ENCODE data around the gene SOX4. TPM values are rescaled to one million over a fixed set of nuclear protein-coding genes. Genes with fewer than 3 reads are reported as not detected.
A peak's percentile ranks its signal among the peaks of the same experiment; 100 is the strongest.
"Not testable (repeated sequence)": the region's sequence is repeated elsewhere in the genome, so short reads cannot be mapped to it uniquely, and the experiment has no call there.

Gene SOX4
- 10 to 100 TPM; 29.6 to 61.4 TPM for total RNA-seq
- 10 to 100 TPM in 1 of 2 donors, 1 to 10 TPM in 1; 8.2 to 10.2 TPM for polyA plus RNA-seq
- long read RNA-seq, donor 1, full-length matches to known transcripts = 660 of 660 reads
- long read RNA-seq, donor 1, partial matches to known transcripts = 0 of 660 reads
- long read RNA-seq, donor 1, other reads (novel, unspliced or antisense) = 0 of 660 reads
- long read RNA-seq, donor 2, full-length matches to known transcripts = 277 of 277 reads
- long read RNA-seq, donor 2, partial matches to known transcripts = 0 of 277 reads
- long read RNA-seq, donor 2, other reads (novel, unspliced or antisense) = 0 of 277 reads
- long read RNA-seq, donor 3, full-length matches to known transcripts = 342 of 342 reads
- long read RNA-seq, donor 3, partial matches to known transcripts = 0 of 342 reads
- long read RNA-seq, donor 3, other reads (novel, unspliced or antisense) = 0 of 342 reads
- long read RNA-seq, donor 4, full-length matches to known transcripts = 254 of 254 reads
- long read RNA-seq, donor 4, partial matches to known transcripts = 0 of 254 reads
- long read RNA-seq, donor 4, other reads (novel, unspliced or antisense) = 0 of 254 reads
- long read RNA-seq, donor 5, full-length matches to known transcripts = 894 of 894 reads
- long read RNA-seq, donor 5, partial matches to known transcripts = 0 of 894 reads
- long read RNA-seq, donor 5, other reads (novel, unspliced or antisense) = 0 of 894 reads

DNA sequence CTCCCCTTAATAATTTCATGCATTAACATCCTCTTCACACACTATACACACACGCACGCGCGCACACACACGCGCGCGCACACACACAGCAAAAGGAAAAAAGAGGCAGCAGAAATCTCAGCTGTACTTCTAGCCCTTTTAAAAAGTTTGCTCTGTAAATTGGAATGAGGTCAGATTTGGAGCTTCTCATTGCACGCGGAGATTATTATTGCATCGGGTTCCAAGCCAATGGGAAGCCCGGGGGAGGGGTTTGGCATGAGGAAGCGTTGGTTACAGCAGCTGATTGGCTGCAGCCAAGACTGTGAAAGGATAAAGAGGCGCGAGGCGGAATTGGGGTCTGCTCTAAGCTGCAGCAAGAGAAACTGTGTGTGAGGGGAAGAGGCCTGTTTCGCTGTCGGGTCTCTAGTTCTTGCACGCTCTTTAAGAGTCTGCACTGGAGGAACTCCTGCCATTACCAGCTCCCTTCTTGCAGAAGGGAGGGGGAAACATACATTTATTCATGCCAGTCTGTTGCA lies at the start of gene SOX4:
Gene SOX4 (plus strand): TSS at position 340 of the 515 bp plus-strand sequence. CDS start 784 bp downstream, outside the sequence.
- Histone ChIP-seq H3K27me3 (ENCODE audit: control insufficient read depth in 3 of 3, insufficient read depth in 3 of 3, low read length in 2 of 3) (no peaks in the 10 kb centered on the region), H3K4me1 (ENCODE audit: control insufficient read depth in 5 of 5, insufficient read depth in 5 of 5, low read length in 5 of 5) (peaks cover 0 to 15% (median 0%) of the 10 kb centered on the region in 5 donors), H3K27ac (ENCODE audit: low read depth in 1 of 2, low read length in 1 of 2) (peak within 1 kb of the TSS; percentile 88 to 98), H3K36me3 (ENCODE audit: control insufficient read depth in 4 of 4, insufficient read depth in 4 of 4, low read length in 4 of 4) (peaks cover 0 to 20% (median 3%) of the 10 kb centered on the region in 4 donors), H3K9ac (ENCODE audit: insufficient read depth in 1 of 2, low read length in 2 of 2) (peak within 1 kb of the TSS; percentile 73 to 90), H3K4me3 (peak within 1 kb of the TSS; percentile 92), H3K9me3 (ENCODE audit: control insufficient read depth in 4 of 4, insufficient read depth in 3 of 4, low read length in 3 of 4) (no peaks in the 10 kb centered on the region)
- WGBS, 2 donors = 0 to 1% methylated on average over 19 of the region's 19 CpGs
- TF ChIP-seq, protein P1, sequence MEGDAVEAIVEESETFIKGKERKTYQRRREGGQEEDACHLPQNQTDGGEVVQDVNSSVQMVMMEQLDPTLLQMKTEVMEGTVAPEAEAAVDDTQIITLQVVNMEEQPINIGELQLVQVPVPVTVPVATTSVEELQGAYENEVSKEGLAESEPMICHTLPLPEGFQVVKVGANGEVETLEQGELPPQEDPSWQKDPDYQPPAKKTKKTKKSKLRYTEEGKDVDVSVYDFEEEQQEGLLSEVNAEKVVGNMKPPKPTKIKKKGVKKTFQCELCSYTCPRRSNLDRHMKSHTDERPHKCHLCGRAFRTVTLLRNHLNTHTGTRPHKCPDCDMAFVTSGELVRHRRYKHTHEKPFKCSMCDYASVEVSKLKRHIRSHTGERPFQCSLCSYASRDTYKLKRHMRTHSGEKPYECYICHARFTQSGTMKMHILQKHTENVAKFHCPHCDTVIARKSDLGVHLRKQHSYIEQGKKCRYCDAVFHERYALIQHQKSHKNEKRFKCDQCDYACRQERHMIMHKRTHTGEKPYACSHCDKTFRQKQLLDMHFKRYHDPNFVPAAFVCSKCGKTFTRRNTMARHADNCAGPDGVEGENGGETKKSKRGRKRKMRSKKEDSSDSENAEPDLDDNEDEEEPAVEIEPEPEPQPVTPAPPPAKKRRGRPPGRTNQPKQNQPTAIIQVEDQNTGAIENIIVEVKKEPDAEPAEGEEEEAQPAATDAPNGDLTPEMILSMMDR (IDR thresholded peaks at IDR 0.05; ENCODE audit: control extremely low read depth, extremely low read depth) = no peak
- ATAC-seq (ENCODE audit: insufficient read depth, low FRiP score) (peak; percentile 60), DNase-seq (peak; percentile 99 to 100 (median 100))

DNA sequence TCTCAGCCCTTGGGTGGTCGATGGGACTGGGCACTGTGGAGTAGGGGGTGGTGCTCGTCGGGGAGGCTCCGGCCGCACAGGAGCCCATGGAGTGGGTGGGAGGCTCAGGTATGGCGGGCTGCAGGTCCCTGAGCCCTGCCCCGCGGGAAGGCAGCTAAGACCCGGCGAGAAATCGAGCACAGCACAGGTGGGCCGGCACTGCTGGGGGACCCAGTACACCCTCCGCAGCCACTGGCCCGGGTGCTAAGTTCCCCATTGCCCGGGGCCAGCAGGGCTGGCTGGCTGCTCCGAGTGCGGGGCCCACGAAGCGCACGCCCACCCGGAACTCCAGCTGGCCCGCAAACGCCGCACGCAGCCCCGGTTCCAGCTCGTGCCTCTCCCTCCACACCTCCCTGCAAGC lies 41.3 kb upstream of the SOX4 start:
- H3K27me3 ChIP-seq (ENCODE audit: control insufficient read depth in 3 of 3, insufficient read depth in 3 of 3, low read length in 2 of 3); ATAC-seq (ENCODE audit: insufficient read depth, low FRiP score); DNase-seq; H3K4me3 ChIP-seq; H3K27ac ChIP-seq (ENCODE audit: low read depth in 1 of 2, low read length in 1 of 2); H3K4me1 ChIP-seq (ENCODE audit: control insufficient read depth in 5 of 5, insufficient read depth in 5 of 5, low read length in 5 of 5); H3K36me3 ChIP-seq (ENCODE audit: control insufficient read depth in 4 of 4, insufficient read depth in 4 of 4, low read length in 4 of 4); H3K9ac ChIP-seq (ENCODE audit: insufficient read depth in 1 of 2, low read length in 2 of 2); H3K9me3 ChIP-seq (ENCODE audit: control insufficient read depth in 4 of 4, insufficient read depth in 3 of 4, low read length in 3 of 4): not testable (repeated sequence)
- 95 to 96% methylated on average over 23 to 27 of the region's 27 CpGs for WGBS, 2 donors

DNA sequence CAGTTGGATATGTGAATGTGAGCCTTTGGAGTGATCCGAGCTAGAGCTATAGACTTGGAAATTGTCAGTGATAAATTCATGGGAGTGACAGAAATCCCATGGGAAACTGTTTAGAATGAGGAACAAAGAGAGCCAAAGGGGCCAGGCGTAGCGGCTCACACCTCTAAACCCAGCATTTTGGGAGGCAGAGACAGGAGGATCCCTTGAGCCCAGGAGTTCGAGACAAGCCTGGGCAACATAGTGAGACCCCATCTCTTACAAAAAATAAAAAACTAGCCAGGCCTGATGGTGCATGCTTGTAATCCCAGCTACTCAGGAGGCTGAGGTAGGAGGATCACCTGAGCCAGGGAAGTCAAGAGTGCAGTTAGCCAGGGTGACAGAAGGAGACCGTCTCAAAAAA lies 39.3 kb upstream of the SOX4 start:
- Histone ChIP-seq H3K4me3 (no peak overlapping the region), H3K9me3 (ENCODE audit: control insufficient read depth in 4 of 4, insufficient read depth in 3 of 4, low read length in 3 of 4) (peaks cover 0 to 2% (median 0%) of the 10 kb centered on the region in 4 donors), H3K9ac (ENCODE audit: insufficient read depth in 1 of 2, low read length in 2 of 2) (no peak overlapping the region), H3K4me1 (ENCODE audit: control insufficient read depth in 5 of 5, insufficient read depth in 5 of 5, low read length in 5 of 5) (no peaks in the 10 kb centered on the region), H3K36me3 (ENCODE audit: control insufficient read depth in 4 of 4, insufficient read depth in 4 of 4, low read length in 4 of 4) (no peaks in the 10 kb centered on the region), H3K27ac (ENCODE audit: low read depth in 1 of 2, low read length in 1 of 2) (no peak overlapping the region), H3K27me3 (ENCODE audit: control insufficient read depth in 3 of 3, insufficient read depth in 3 of 3, low read length in 2 of 3) (no peaks in the 10 kb centered on the region)
- no peak for ATAC-seq (ENCODE audit: insufficient read depth, low FRiP score)
- DNase-seq = no peak
- WGBS, 2 donors = 83 to 97% methylated on average over 5 of the region's 5 CpGs
- TF ChIP-seq, protein P1 (IDR thresholded peaks at IDR 0.05; ENCODE audit: control extremely low read depth, extremely low read depth) = no peak

DNA sequence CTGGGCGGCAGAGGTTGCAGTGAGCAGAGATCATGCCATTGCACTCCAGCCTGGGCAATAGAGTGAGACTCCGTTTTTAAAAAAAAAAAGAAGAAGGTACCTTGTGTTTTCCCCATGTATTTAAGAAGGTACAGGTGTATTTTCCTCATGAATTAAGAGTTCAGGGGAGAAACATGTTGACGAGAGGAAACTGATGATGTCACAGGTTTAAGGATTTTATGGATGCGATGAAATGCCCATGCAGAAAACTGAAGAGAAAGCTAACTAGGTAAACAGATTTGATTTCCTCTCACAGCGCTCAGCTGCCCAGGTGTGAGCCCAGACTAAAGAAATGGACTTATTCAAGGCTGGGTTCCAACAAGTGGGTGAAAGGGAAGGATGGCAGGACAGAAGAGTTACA lies 38.4 kb upstream of the SOX4 start:
- H3K4me1 ChIP-seq (ENCODE audit: control insufficient read depth in 5 of 5, insufficient read depth in 5 of 5, low read length in 5 of 5) = no peaks in the 10 kb centered on the region
- H3K4me3 ChIP-seq = no peak overlapping the region
- TF ChIP-seq, protein P1 (IDR thresholded peaks at IDR 0.05; ENCODE audit: control extremely low read depth, extremely low read depth) = no peak
- H3K9me3 ChIP-seq (ENCODE audit: control insufficient read depth in 4 of 4, insufficient read depth in 3 of 4, low read length in 3 of 4) = no peaks in the 10 kb centered on the region
- H3K9ac ChIP-seq (ENCODE audit: insufficient read depth in 1 of 2, low read length in 2 of 2) = no peak overlapping the region
- H3K27me3 ChIP-seq (ENCODE audit: control insufficient read depth in 3 of 3, insufficient read depth in 3 of 3, low read length in 2 of 3) = no peaks in the 10 kb centered on the region
- 85 to 86% methylated on average over 5 of the region's 5 CpGs for WGBS, 2 donors
- H3K36me3 ChIP-seq (ENCODE audit: control insufficient read depth in 4 of 4, insufficient read depth in 4 of 4, low read length in 4 of 4) = no peaks in the 10 kb centered on the region
- no peak overlapping the region for H3K27ac ChIP-seq (ENCODE audit: low read depth in 1 of 2, low read length in 1 of 2)
- no peak for DNase-seq
- ATAC-seq (ENCODE audit: insufficient read depth, low FRiP score) = no peak

All from lung (tissue), 16 donors.